Measurements from ENCODE around the gene PYCR2.
"Not testable (repeated sequence)": the region's sequence is repeated elsewhere in the genome, so short reads cannot be mapped to it uniquely, and the experiment has no call there.

The PYCR2 gene

GRCh38 chr1:225888898-225889601, 35.0 kb downstream of the PYCR2 start, which contains the start of gene LEFTY1:
LEFTY1 (minus strand) TSS chr1:225889146; CDS start chr1:225889066, 80 bp downstream.
- no peak for DNase-seq

GRCh38 chr1:225888289-225888897, 35.7 kb downstream of the PYCR2 start:
- no peak for DNase-seq

- DNase-seq = not testable (repeated sequence)
Measured at GRCh38 chr1:225887554-225888288, 36.3 kb downstream of the PYCR2 start.

GRCh38 chr1:225887030-225887314, 37.1 kb downstream of the PYCR2 start:
- no peak for DNase-seq

- no peak for DNase-seq
Measured at GRCh38 chr1:225886159-225887029, 37.7 kb downstream of the PYCR2 start.

GRCh38 chr1:225885336-225885735, 38.7 kb downstream of the PYCR2 start:
- DNase-seq = no peak

- no peak for DNase-seq
Measured at GRCh38 chr1:225883616-225884265, 40.3 kb downstream of the PYCR2 start.

GRCh38 chr1:225882694-225883615, 41.1 kb downstream of the PYCR2 start:
- DNase-seq = no peak

GRCh38 chr1:225881959-225882693, 41.9 kb downstream of the PYCR2 start, which contains the start of gene TMEM63A:
TMEM63A (minus strand) TSS chr1:225882380; CDS start chr1:225877580, 4,800 bp downstream.
- DNase-seq = peak; percentile 21

GRCh38 chr1:225881081-225881958, 42.7 kb downstream of the PYCR2 start:
- DNase-seq = no peak

GRCh38 chr1:225880636-225881035, 43.4 kb downstream of the PYCR2 start:
- no peak for DNase-seq

- DNase-seq = no peak
Measured at GRCh38 chr1:225880222-225880588, 43.8 kb downstream of the PYCR2 start.

GRCh38 chr1:225879521-225880221, 44.4 kb downstream of the PYCR2 start:
- no peak for DNase-seq

- no peak for DNase-seq
Measured at GRCh38 chr1:225878282-225878681, 45.8 kb downstream of the PYCR2 start.

GRCh38 chr1:225877580-225877979, 46.5 kb downstream of the PYCR2 start:
- DNase-seq = no peak

GRCh38 chr1:225876900-225877510, 47.0 kb downstream of the PYCR2 start:
- no peak for DNase-seq

GRCh38 chr1:225875044-225875815, 48.8 kb downstream of the PYCR2 start:
- no peak for DNase-seq

GRCh38 chr1:225874431-225874830, 49.6 kb downstream of the PYCR2 start:
- DNase-seq = no peak
